Mesenchymal stem cell (in vitro differentiated cells and primary cell): ENCODE results near the gene HSF2.

ENCODE experiments used
- DNase-seq: peaks from one replicate; pipeline ENCODE4 v3.0.0-alpha.2; 2013
- H2AFZ ChIP-seq: one replicate; pipeline ENCODE4 v1.6.1; 2013; ENCODE audit warnings: low read depth, mild to moderate bottlenecking, control low read depth, inconsistent platforms, low read length, moderate library complexity
- H2AK5ac ChIP-seq: 2 replicates; pipeline ENCODE4 v1.6.1; 2013; ENCODE audit warnings: low read length, moderate library complexity, mild to moderate bottlenecking, inconsistent platforms; ENCODE audit not compliant: severe bottlenecking
- H2BK120ac ChIP-seq: one replicate; pipeline ENCODE4 v1.6.1; 2013; ENCODE audit warnings: low read depth, mild to moderate bottlenecking, inconsistent platforms, low read length, moderate library complexity
- H2BK12ac ChIP-seq, 2 experiments: one replicate each; pipeline ENCODE4 v1.6.1; 2013; ENCODE audit warnings: inconsistent platforms in 2 of 2, low read length in 2 of 2, mild to moderate bottlenecking in 2 of 2, moderate library complexity in 2 of 2, control low read depth in 1 of 2
- H2BK15ac ChIP-seq: one replicate; pipeline ENCODE4 v1.6.1; 2013; ENCODE audit warnings: mild to moderate bottlenecking, low read depth, inconsistent platforms; ENCODE audit not compliant: poor library complexity, severe bottlenecking
- H2BK5ac ChIP-seq: 2 replicates; pipeline ENCODE4 v1.6.1; 2013; ENCODE audit warnings: low read depth, mild to moderate bottlenecking, low read length, control low read depth, inconsistent platforms; ENCODE audit not compliant: poor library complexity, severe bottlenecking
- H3K14ac ChIP-seq, 2 experiments: one replicate each; pipeline ENCODE4 v1.6.1; 2013; ENCODE audit warnings: inconsistent platforms in 2 of 2, low read length in 2 of 2, control low read depth in 1 of 2, mild to moderate bottlenecking in 1 of 2, moderate library complexity in 1 of 2
- H3K18ac ChIP-seq, 2 experiments: one replicate each; pipeline ENCODE4 v1.6.1; 2013; ENCODE audit warnings: inconsistent platforms in 2 of 2, low read length in 2 of 2, control low read depth in 1 of 2, low read depth in 1 of 2, mild to moderate bottlenecking in 1 of 2
- H3K23ac ChIP-seq, 2 experiments: one replicate each; pipeline ENCODE4 v1.6.1; 2013; ENCODE audit warnings: inconsistent platforms in 2 of 2, low read length in 2 of 2, mild to moderate bottlenecking in 2 of 2, moderate library complexity in 2 of 2, control low read depth in 1 of 2
- H3K27ac ChIP-seq: 2 replicates; pipeline ENCODE4 v1.5.1; 2013; ENCODE audit warnings: mild to moderate bottlenecking, moderate library complexity, low read length, control low read depth, inconsistent platforms; ENCODE audit not compliant: poor library complexity, severe bottlenecking
- H3K27me3 ChIP-seq, 2 experiments: 2 replicates each; pipeline versions ENCODE4 v1.6.1 to v1.7.0; 2013; ENCODE audit warnings: low read length in 2 of 2, mild to moderate bottlenecking in 2 of 2, moderate library complexity in 2 of 2, control low read depth in 1 of 2, inconsistent platforms in 1 of 2; ENCODE audit not compliant: control insufficient read depth in 1 of 2, insufficient read depth in 1 of 2
- H3K36me3 ChIP-seq, 2 experiments: 2 replicates each; pipeline versions ENCODE4 v1.6.1 to v1.7.0; 2013; ENCODE audit warnings: low read length in 2 of 2, control low read depth in 1 of 2, inconsistent platforms in 1 of 2, low read depth in 1 of 2, mild to moderate bottlenecking in 1 of 2; ENCODE audit not compliant: insufficient read depth in 2 of 2, control insufficient read depth in 1 of 2
- H3K4ac ChIP-seq, 2 experiments: one replicate each; pipeline ENCODE4 v1.6.1; 2013; ENCODE audit warnings: inconsistent platforms in 2 of 2, low read length in 2 of 2, mild to moderate bottlenecking in 2 of 2, moderate library complexity in 2 of 2, control low read depth in 1 of 2, low read depth in 1 of 2
- H3K4me1 ChIP-seq: 2 replicates; pipeline ENCODE4 v1.6.1; 2013; ENCODE audit warnings: low read depth, low read length, control low read depth; ENCODE audit not compliant: control insufficient read depth, insufficient read depth
- H3K4me2 ChIP-seq: 2 replicates; pipeline ENCODE4 v1.6.1; 2013; ENCODE audit warnings: low read length, mild to moderate bottlenecking, inconsistent platforms; ENCODE audit not compliant: poor library complexity, severe bottlenecking
- H3K4me3 ChIP-seq, 2 experiments: 2 replicates each; pipeline versions ENCODE4 v1.5.1 to v1.7.0; 2013; ENCODE audit warnings: low read length in 2 of 2, mild to moderate bottlenecking in 2 of 2, control low read depth in 1 of 2, low read depth in 1 of 2; ENCODE audit not compliant: insufficient read depth in 1 of 2
- H3K79me1 ChIP-seq: replicated peaks from 2 replicates; pipeline ENCODE4 v1.6.1; 2013; ENCODE audit warnings: mild to moderate bottlenecking, control low read depth, low read length, inconsistent platforms; ENCODE audit not compliant: poor library complexity, severe bottlenecking
- H3K9ac ChIP-seq: 2 replicates; pipeline ENCODE4 v1.7.0; 2013; ENCODE audit warnings: mild to moderate bottlenecking, low read length, moderate library complexity
- H3K9me3 ChIP-seq: 2 replicates; pipeline ENCODE4 v1.7.0; 2013; ENCODE audit warnings: mild to moderate bottlenecking, low read length; ENCODE audit not compliant: control insufficient read depth
- H4K8ac ChIP-seq: one replicate; pipeline ENCODE4 v1.6.1; 2013; ENCODE audit warnings: inconsistent platforms, mild to moderate bottlenecking, low read length, moderate library complexity
- H4K91ac ChIP-seq: one replicate; pipeline ENCODE4 v1.6.1; 2013; ENCODE audit warnings: mild to moderate bottlenecking, low read length, inconsistent platforms
- WGBS: methylation state at CpG from one replicate; pipeline ENCODE4 v1.1.7; 2013; ENCODE audit warnings: mixed read lengths; 5-methylcytosine and 5-hydroxymethylcytosine counted together

The HSF2 gene

GRCh38 chr6:122363769-122364483, 35.5 kb upstream of the HSF2 start:
- peaks cover 2% of the 10 kb centered on the region for H3K4me1 ChIP-seq
- H3K4me2 ChIP-seq, result no peak overlapping the region
- no peak overlapping the region for H2BK15ac ChIP-seq
- H2BK12ac ChIP-seq, result no peak overlapping the region
- no peaks in the 10 kb centered on the region for H3K36me3 ChIP-seq
- no peak overlapping the region for H3K27ac ChIP-seq
- H3K27me3 ChIP-seq, result no peaks in the 10 kb centered on the region
- no peak overlapping the region for H3K18ac ChIP-seq
- no peak for DNase-seq
- no peaks in the 10 kb centered on the region for H3K9me3 ChIP-seq
- H2AK5ac ChIP-seq, result no peak overlapping the region
- H3K79me1 ChIP-seq, result no peaks in the 10 kb centered on the region
- WGBS, result 85% methylated on average over 6 of the region's 6 CpGs
- H4K8ac ChIP-seq, result no peak overlapping the region
- no peak overlapping the region for H2BK120ac ChIP-seq
- no peak overlapping the region for H3K4ac ChIP-seq
- H3K4me3 ChIP-seq, result no peak overlapping the region
- no peak overlapping the region for H4K91ac ChIP-seq
- no peak overlapping the region for H3K9ac ChIP-seq
- peak overlapping the region in 1 of 2 experiments; percentile 2 for H3K14ac ChIP-seq
- H2AFZ ChIP-seq, result no peak overlapping the region
- H3K23ac ChIP-seq, result no peak overlapping the region
- no peak overlapping the region for H2BK5ac ChIP-seq

GRCh38 chr6:122365775-122366403, 33.6 kb upstream of the HSF2 start:
- no peak overlapping the region for H3K4me2 ChIP-seq
- no peaks in the 10 kb centered on the region for H3K9me3 ChIP-seq
- H3K4me1 ChIP-seq, result peaks cover 2% of the 10 kb centered on the region
- 84% methylated on average over 8 of the region's 8 CpGs for WGBS
- H3K4ac ChIP-seq, result no peak overlapping the region
- no peak overlapping the region for H4K8ac ChIP-seq
- no peaks in the 10 kb centered on the region for H3K27me3 ChIP-seq
- H2BK5ac ChIP-seq, result no peak overlapping the region
- no peaks in the 10 kb centered on the region for H3K36me3 ChIP-seq
- H2BK15ac ChIP-seq, result no peak overlapping the region
- peak overlapping the region in 1 of 2 experiments; percentile 35 for H3K18ac ChIP-seq
- H3K79me1 ChIP-seq, result no peaks in the 10 kb centered on the region
- H2AK5ac ChIP-seq, result no peak overlapping the region
- H2BK12ac ChIP-seq, result no peak overlapping the region
- no peak overlapping the region for H3K23ac ChIP-seq
- H2BK120ac ChIP-seq, result no peak overlapping the region
- H3K27ac ChIP-seq, result no peak overlapping the region
- H3K4me3 ChIP-seq, result no peak overlapping the region
- peak overlapping the region in 1 of 2 experiments; percentile 38 for H3K14ac ChIP-seq
- DNase-seq, result no peak
- H2AFZ ChIP-seq, result no peak overlapping the region
- H3K9ac ChIP-seq, result no peak overlapping the region
- H4K91ac ChIP-seq, result no peak overlapping the region

GRCh38 chr6:122367171-122367570, 32.3 kb upstream of the HSF2 start:
- no peak overlapping the region for H3K9ac ChIP-seq
- H3K27ac ChIP-seq, result no peak overlapping the region
- H3K4ac ChIP-seq, result no peak overlapping the region
- no peak overlapping the region for H3K4me2 ChIP-seq
- no peak overlapping the region for H2AFZ ChIP-seq
- H3K14ac ChIP-seq, result no peak overlapping the region
- no peak overlapping the region for H2BK15ac ChIP-seq
- H3K23ac ChIP-seq, result no peak overlapping the region
- H3K36me3 ChIP-seq, result no peaks in the 10 kb centered on the region
- H3K4me1 ChIP-seq, result peaks cover 2% of the 10 kb centered on the region
- H3K9me3 ChIP-seq, result no peaks in the 10 kb centered on the region
- DNase-seq, result no peak
- H4K8ac ChIP-seq, result no peak overlapping the region
- H2AK5ac ChIP-seq, result no peak overlapping the region
- no peak overlapping the region for H4K91ac ChIP-seq
- no peaks in the 10 kb centered on the region for H3K27me3 ChIP-seq
- no peak overlapping the region for H2BK12ac ChIP-seq
- H2BK120ac ChIP-seq, result no peak overlapping the region
- H2BK5ac ChIP-seq, result no peak overlapping the region
- H3K79me1 ChIP-seq, result no peaks in the 10 kb centered on the region
- WGBS, result 88% methylated on average over 1 of the region's 1 CpG
- H3K18ac ChIP-seq, result no peak overlapping the region
- no peak overlapping the region for H3K4me3 ChIP-seq

GRCh38 chr6:122369536-122369935, 29.9 kb upstream of the HSF2 start:
- Histone ChIP-seq H4K8ac (no peak overlapping the region), H3K4me2 (no peak overlapping the region), H3K36me3 (no peaks in the 10 kb centered on the region), H2BK15ac (no peak overlapping the region), H3K14ac (no peak overlapping the region), H2BK5ac (no peak overlapping the region), H3K79me1 (no peaks in the 10 kb centered on the region), H3K23ac (no peak overlapping the region), H3K4me3 (no peak overlapping the region), H3K18ac (no peak overlapping the region), H3K4me1 (peaks cover 2% of the 10 kb centered on the region), H2BK12ac (no peak overlapping the region), H4K91ac (no peak overlapping the region), H3K27ac (no peak overlapping the region), H3K4ac (no peak overlapping the region), H2AFZ (no peak overlapping the region), H2AK5ac (no peak overlapping the region), H3K9ac (no peak overlapping the region), H2BK120ac (no peak overlapping the region), H3K27me3 (no peaks in the 10 kb centered on the region), H3K9me3 (no peaks in the 10 kb centered on the region)
- DNase-seq, result no peak
- WGBS, result 95% methylated on average over 1 of the region's 1 CpG
